ENCODE results near the gene SELENOV. TPM values are rescaled to one million over a fixed set of nuclear protein-coding genes. Genes with fewer than 3 reads are reported as not detected.

The SELENOV gene
- total RNA-seq, 1 donor: not detected

DNA sequence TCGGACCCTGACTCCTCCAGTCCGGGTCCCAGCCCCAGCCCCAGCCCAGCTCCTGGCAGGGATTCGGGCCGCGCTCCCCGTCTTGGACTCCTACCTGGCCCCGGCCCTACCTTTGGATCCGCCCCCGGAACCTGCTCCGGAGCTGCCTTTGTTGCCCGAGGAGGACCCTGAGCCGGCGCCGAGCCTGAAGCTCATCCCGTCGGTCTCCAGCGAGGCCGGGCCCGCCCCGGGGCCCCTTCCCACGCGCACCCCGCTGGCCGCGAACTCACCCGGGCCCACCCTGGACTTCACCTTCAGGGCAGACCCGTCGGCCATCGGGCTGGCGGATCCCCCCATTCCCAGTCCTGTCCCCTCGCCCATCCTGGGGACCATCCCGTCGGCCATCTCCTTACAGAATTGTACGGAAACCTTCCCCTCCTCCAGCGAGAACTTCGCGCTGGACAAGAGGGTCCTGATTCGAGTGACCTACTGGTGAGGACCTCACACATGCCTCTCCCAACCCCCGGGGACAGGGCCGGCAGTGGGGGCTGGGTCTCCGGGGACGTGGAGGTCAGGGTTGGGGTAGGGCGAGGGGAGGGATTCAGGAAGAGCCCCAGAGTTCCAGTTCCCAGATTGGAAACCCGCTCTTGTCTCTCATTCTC lies 732 bp downstream of the SELENOV start:
- Histone ChIP-seq H3K36me3 (ENCODE audit: insufficient read depth, low read length) (no peaks in the 10 kb centered on the region), H2AFZ (ENCODE audit: low read length) (no peak overlapping the region), H3K4me3 (ENCODE audit: insufficient read depth, low read length) (no peak overlapping the region), H3K79me2 (ENCODE audit: insufficient read depth, low read length) (no peaks in the 10 kb centered on the region), H3K4me1 (ENCODE audit: insufficient read depth, low read length) (no peaks in the 10 kb centered on the region), H4K20me1 (ENCODE audit: insufficient read depth, low read length) (no peaks in the 10 kb centered on the region), H3K4me2 (ENCODE audit: insufficient read depth, low read length) (no peak overlapping the region), H3K27me3 (ENCODE audit: insufficient read depth, low read length) (peaks cover 55% of the 10 kb centered on the region), H3K27ac (ENCODE audit: low read depth, low read length) (no peak overlapping the region), H3K9me3 (ENCODE audit: low read depth, low read length) (no peaks in the 10 kb centered on the region)
- DNase-seq (ENCODE audit: insufficient read length, low spot score, missing footprints): peak; percentile 80
- TF ChIP-seq, protein P1, sequence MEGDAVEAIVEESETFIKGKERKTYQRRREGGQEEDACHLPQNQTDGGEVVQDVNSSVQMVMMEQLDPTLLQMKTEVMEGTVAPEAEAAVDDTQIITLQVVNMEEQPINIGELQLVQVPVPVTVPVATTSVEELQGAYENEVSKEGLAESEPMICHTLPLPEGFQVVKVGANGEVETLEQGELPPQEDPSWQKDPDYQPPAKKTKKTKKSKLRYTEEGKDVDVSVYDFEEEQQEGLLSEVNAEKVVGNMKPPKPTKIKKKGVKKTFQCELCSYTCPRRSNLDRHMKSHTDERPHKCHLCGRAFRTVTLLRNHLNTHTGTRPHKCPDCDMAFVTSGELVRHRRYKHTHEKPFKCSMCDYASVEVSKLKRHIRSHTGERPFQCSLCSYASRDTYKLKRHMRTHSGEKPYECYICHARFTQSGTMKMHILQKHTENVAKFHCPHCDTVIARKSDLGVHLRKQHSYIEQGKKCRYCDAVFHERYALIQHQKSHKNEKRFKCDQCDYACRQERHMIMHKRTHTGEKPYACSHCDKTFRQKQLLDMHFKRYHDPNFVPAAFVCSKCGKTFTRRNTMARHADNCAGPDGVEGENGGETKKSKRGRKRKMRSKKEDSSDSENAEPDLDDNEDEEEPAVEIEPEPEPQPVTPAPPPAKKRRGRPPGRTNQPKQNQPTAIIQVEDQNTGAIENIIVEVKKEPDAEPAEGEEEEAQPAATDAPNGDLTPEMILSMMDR (IDR thresholded peaks at IDR 0.05; ENCODE audit: extremely low read depth, low read depth, low read length): no peak

DNA sequence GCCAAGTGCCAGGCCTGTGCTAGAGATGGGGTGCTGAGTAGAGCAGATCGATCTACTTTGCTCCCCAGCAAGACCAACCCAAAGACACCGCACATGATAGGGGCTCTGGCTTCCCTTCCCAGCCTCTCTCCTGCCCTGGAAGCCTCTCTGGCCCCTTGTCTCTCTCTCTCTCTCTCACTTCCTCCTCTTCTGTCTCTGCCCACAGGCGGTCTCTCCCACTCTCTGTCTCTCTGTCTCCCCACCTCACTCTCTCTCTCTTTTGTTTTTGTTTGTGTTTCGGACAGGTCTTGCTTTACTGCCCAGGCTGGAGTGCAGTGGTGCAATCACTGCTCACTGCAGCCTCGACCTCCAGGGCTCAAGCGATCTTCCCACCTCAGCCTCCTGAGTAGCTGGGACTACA lies 1.3 kb downstream of the SELENOV start:
- no peak overlapping the region for H3K4me2 ChIP-seq (ENCODE audit: insufficient read depth, low read length)
- no peaks in the 10 kb centered on the region for H3K79me2 ChIP-seq (ENCODE audit: insufficient read depth, low read length)
- H3K27ac ChIP-seq (ENCODE audit: low read depth, low read length): no peak overlapping the region
- H3K27me3 ChIP-seq (ENCODE audit: insufficient read depth, low read length): peaks cover 55% of the 10 kb centered on the region
- no peaks in the 10 kb centered on the region for H4K20me1 ChIP-seq (ENCODE audit: insufficient read depth, low read length)
- no peaks in the 10 kb centered on the region for H3K9me3 ChIP-seq (ENCODE audit: low read depth, low read length)
- H3K4me1 ChIP-seq (ENCODE audit: insufficient read depth, low read length): no peaks in the 10 kb centered on the region
- DNase-seq (ENCODE audit: insufficient read length, low spot score, missing footprints): peak; percentile 41
- H3K36me3 ChIP-seq (ENCODE audit: insufficient read depth, low read length): no peaks in the 10 kb centered on the region
- H2AFZ ChIP-seq (ENCODE audit: low read length): no peak overlapping the region
- no peak overlapping the region for H3K4me3 ChIP-seq (ENCODE audit: insufficient read depth, low read length)
- TF ChIP-seq, protein P1 (IDR thresholded peaks at IDR 0.05; ENCODE audit: extremely low read depth, low read depth, low read length): no peak

DNA sequence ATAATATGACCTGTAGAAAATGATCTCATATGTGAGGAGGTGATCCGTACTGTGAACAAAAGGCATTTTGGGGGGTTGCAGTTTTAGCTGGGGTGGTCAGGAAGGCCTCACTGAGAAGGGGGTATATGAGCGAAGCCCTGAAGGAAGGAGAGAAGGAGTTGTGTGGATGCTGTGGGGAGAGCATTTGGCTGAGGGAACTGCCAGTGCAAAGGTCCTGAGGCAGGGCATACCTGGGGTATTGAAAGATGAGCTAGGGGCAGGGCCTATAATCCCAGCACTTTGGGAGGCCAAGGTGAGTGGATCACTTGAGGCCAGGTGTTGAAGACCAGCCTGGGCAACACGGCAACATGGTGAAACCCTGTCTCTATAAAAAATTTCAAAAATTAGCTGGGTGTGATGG lies 2.5 kb downstream of the SELENOV start:
- Histone ChIP-seq H3K4me3 (ENCODE audit: insufficient read depth, low read length) (no peak overlapping the region), H4K20me1 (ENCODE audit: insufficient read depth, low read length) (no peaks in the 10 kb centered on the region), H3K79me2 (ENCODE audit: insufficient read depth, low read length) (no peaks in the 10 kb centered on the region), H3K36me3 (ENCODE audit: insufficient read depth, low read length) (no peaks in the 10 kb centered on the region), H3K27ac (ENCODE audit: low read depth, low read length) (no peak overlapping the region), H3K4me2 (ENCODE audit: insufficient read depth, low read length) (no peak overlapping the region), H2AFZ (ENCODE audit: low read length) (no peak overlapping the region), H3K4me1 (ENCODE audit: insufficient read depth, low read length) (no peaks in the 10 kb centered on the region), H3K27me3 (ENCODE audit: insufficient read depth, low read length) (peaks cover 52% of the 10 kb centered on the region), H3K9me3 (ENCODE audit: low read depth, low read length) (no peaks in the 10 kb centered on the region)
- TF ChIP-seq, protein P1 (IDR thresholded peaks at IDR 0.05; ENCODE audit: extremely low read depth, low read depth, low read length): no peak
- no peak for DNase-seq (ENCODE audit: insufficient read length, low spot score, missing footprints)

DNA sequence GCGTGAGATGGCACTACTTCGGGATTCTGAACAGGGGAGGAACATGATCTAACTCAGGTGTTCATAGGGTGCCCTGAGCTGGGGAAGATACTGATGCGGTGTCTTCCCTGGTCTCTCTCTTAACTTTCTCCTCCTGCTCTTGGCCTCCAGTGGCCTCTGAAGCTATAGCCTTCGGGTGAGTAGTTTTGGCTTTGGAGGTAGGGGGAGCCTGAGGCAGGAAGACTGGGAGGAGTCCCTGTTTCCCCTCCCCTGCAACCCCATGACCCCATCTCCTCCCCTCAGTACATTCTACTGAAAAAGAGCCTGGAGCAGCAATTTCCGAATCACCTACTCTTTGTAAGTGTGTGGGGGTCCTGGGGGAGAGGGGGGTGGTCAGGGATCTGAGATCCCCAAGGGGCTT lies 3.5 kb downstream of the SELENOV start:
- H3K36me3 ChIP-seq (ENCODE audit: insufficient read depth, low read length): no peaks in the 10 kb centered on the region
- H3K4me3 ChIP-seq (ENCODE audit: insufficient read depth, low read length): no peak overlapping the region
- H2AFZ ChIP-seq (ENCODE audit: low read length): no peak overlapping the region
- TF ChIP-seq, protein P1 (IDR thresholded peaks at IDR 0.05; ENCODE audit: extremely low read depth, low read depth, low read length): no peak
- no peaks in the 10 kb centered on the region for H3K9me3 ChIP-seq (ENCODE audit: low read depth, low read length)
- H3K4me2 ChIP-seq (ENCODE audit: insufficient read depth, low read length): no peak overlapping the region
- H4K20me1 ChIP-seq (ENCODE audit: insufficient read depth, low read length): no peaks in the 10 kb centered on the region
- no peak for DNase-seq (ENCODE audit: insufficient read length, low spot score, missing footprints)
- no peak overlapping the region for H3K27ac ChIP-seq (ENCODE audit: low read depth, low read length)
- no peaks in the 10 kb centered on the region for H3K79me2 ChIP-seq (ENCODE audit: insufficient read depth, low read length)
- no peaks in the 10 kb centered on the region for H3K4me1 ChIP-seq (ENCODE audit: insufficient read depth, low read length)
- H3K27me3 ChIP-seq (ENCODE audit: insufficient read depth, low read length): peaks cover 45% of the 10 kb centered on the region
